K562 (cell line): ENCODE data around the gene SHC1. TPM values are rescaled to one million over a fixed set of nuclear protein-coding genes. Genes with fewer than 3 reads are reported as not detected.

Experiments
- ERF ChIP-seq: fragments of 450-650 bp; formaldehyde crosslinking; IDR thresholded peaks from 2 replicates; pipeline ENCODE4 v1.4.0; 2020; ENCODE audit warnings: mild to moderate bottlenecking, mixed read lengths
- FOS ChIP-seq: IDR thresholded peaks from 3 replicates; pipeline ENCODE4 v1.6.1; 2011; ENCODE audit not compliant: insufficient read length; ENCODE audit errors: extremely low read depth
- NFE2 ChIP-seq: IDR thresholded peaks from 2 replicates; pipeline ENCODE4 v1.6.1; 2014; ENCODE audit warnings: antibody characterized with exemption, low read depth
- NR0B1 ChIP-seq: fragments of 450-650 bp; IDR thresholded peaks from one replicate; pipeline ENCODE4 v1.6.1; 2018; ENCODE audit warnings: mild to moderate bottlenecking, moderate library complexity; ENCODE audit not compliant: partially characterized antibody
- polyA plus RNA-seq, 8 experiments: library from polyadenylated mRNA; depleted of rRNA in 4 of 8; stranded (reverse) in 5 of 8; unstranded in 3 of 8; fragments of >200 nt; fragmentation: Nextera tagmentation in 2 of 8; fragmentation: Illumina TruSeq in 1 of 8; extraction: Ambion mirVana in 2 of 8; extraction: Trizol in 1 of 8; gene quantifications; 2 replicates each; pipeline versions ENCODE4 v1.2.1 to v1.2.3, GENCODE V29; 2011 to 2014; ENCODE audit warnings: inconsistent platforms in 1 of 8, missing spikeins in 1 of 8
- total RNA-seq, 7 experiments: library from RNA; depleted of rRNA in 6 of 7; stranded (reverse); fragments of >200 nt in 6 of 7; fragmentation: Illumina TruSeq in 2 of 7; extraction: Trizol in 2 of 7; gene quantifications; 2 replicates each; pipeline versions ENCODE4 v1.2.1 to v1.2.3, GENCODE V29; 2011 to 2021; ENCODE audit warnings: low replicate concordance in 1 of 7
- TF ChIP-seq, protein P1 (sequence below): sonication (generic); formaldehyde crosslinking; IDR thresholded peaks from 2 replicates; pipeline ENCODE4 v1.8.0; 2022; ENCODE audit warnings: mild to moderate bottlenecking, missing genetic modification reagents

Gene SHC1
- total and polyA plus RNA-seq, 9 of the 15 experiments (the other 6 are each of a cell fraction or from before 2014, with no cell fraction given) = 4.1 to 113 (median 51.9) TPM

DNA sequence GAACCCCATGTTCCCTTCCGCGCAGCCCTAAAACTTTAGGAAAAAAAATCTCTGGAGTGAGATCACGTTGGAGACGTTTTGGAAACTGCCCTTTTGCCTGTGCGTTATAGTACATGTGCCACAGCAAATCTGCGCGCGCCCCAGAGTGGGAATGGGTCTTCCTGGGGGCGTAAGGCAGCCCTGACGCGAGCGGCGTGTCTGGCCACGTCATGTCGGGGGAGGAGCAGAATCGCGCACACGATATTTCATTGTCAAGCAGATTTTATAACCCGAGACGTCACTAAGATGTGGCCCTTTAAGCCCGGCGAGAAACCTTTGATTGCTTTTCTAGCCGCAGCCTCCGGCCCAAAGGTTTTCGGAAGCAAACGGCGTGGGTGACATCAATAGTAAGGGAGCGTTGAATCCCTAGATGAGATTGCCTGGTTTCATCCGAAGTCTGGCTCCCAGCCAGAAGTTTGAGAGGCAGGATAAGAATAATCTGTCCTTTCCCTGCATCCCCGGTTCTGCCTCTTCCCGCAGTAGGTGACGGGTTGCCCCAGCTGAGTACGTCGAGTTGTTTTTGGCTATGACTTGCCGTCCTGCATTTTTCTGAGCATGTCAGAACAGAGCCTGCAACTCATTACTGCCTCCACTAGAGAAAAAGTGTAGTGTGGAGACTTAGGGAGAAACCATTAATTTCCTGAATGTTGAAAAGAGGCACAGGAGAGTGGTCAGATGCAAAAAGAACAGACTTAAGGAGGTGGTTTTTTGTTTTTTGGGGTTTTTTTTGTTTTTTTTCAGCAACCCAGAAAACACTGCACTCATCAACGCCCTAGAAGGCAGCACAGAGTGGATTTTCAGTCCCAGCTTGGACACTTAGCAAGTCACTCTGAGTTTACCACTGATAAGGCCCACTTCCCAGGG, 33.2 kb downstream of the SHC1 start (continued):
- TF ChIP-seq NFE2 (peak; percentile 50; the same call in 1 of the 2 replicates), FOS (no peak), NR0B1 (no peak), ERF (CRISPR knock-in tag) (no peak)
- TF ChIP-seq, protein P1, sequence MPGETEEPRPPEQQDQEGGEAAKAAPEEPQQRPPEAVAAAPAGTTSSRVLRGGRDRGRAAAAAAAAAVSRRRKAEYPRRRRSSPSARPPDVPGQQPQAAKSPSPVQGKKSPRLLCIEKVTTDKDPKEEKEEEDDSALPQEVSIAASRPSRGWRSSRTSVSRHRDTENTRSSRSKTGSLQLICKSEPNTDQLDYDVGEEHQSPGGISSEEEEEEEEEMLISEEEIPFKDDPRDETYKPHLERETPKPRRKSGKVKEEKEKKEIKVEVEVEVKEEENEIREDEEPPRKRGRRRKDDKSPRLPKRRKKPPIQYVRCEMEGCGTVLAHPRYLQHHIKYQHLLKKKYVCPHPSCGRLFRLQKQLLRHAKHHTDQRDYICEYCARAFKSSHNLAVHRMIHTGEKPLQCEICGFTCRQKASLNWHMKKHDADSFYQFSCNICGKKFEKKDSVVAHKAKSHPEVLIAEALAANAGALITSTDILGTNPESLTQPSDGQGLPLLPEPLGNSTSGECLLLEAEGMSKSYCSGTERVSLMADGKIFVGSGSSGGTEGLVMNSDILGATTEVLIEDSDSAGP (CRISPR knock-in tag) = peak; percentile 75
- TF ChIP-seq, all 486 proteins: peak for 105
